Endothelial cell (in vitro differentiated cells): ENCODE results near the gene TRIM43. TPM values are rescaled to one million over a fixed set of nuclear protein-coding genes. Genes with fewer than 3 reads are reported as not detected.
"Not testable (repeated sequence)": the region's sequence is repeated elsewhere in the genome, so short reads cannot be mapped to it uniquely, and the experiment has no call there.

ENCODE experiments used
- DNase-seq: peaks from one replicate; pipeline ENCODE4 v3.0.0; 2021; ENCODE audit warnings: low spot score
- H3K27ac Mint-ChIP-seq: one replicate; pipeline ENCODE4 v1.8.0; 2021; ENCODE audit warnings: mixed read lengths, inconsistent platforms; ENCODE audit not compliant: unreplicated experiment
- H3K27me3 Mint-ChIP-seq: one replicate; pipeline ENCODE4 v1.8.0; 2021; ENCODE audit warnings: mild to moderate bottlenecking, moderate library complexity, mixed read lengths, inconsistent platforms; ENCODE audit not compliant: unreplicated experiment
- H3K36me3 Mint-ChIP-seq: one replicate; pipeline ENCODE4 v1.8.0; 2021; ENCODE audit warnings: mild to moderate bottlenecking, low read depth, mixed read lengths, inconsistent platforms; ENCODE audit not compliant: unreplicated experiment
- H3K4me1 Mint-ChIP-seq: one replicate; pipeline ENCODE4 v1.8.0; 2021; ENCODE audit warnings: mild to moderate bottlenecking, mixed read lengths, inconsistent platforms; ENCODE audit not compliant: unreplicated experiment
- H3K4me3 Mint-ChIP-seq: one replicate; pipeline ENCODE4 v1.8.0; 2021; ENCODE audit warnings: mild to moderate bottlenecking, mixed read lengths, inconsistent platforms; ENCODE audit not compliant: unreplicated experiment
- H3K9me3 Mint-ChIP-seq: one replicate; pipeline ENCODE4 v1.8.0; 2021; ENCODE audit warnings: mixed read lengths, inconsistent platforms; ENCODE audit not compliant: unreplicated experiment
- total RNA-seq: library from RNA; stranded (reverse); fragmentation: NEBNext Ultra II Directional; extraction: Animal tissue kit (Norgen Biotek cat#: 25700); gene quantifications from one replicate; pipeline ENCODE4 v1.2.1, GENCODE V29; 2021; ENCODE audit not compliant: unreplicated experiment

TRIM43 gene
- total RNA-seq, 1 donor from 2014 or later = not detected

DNA sequence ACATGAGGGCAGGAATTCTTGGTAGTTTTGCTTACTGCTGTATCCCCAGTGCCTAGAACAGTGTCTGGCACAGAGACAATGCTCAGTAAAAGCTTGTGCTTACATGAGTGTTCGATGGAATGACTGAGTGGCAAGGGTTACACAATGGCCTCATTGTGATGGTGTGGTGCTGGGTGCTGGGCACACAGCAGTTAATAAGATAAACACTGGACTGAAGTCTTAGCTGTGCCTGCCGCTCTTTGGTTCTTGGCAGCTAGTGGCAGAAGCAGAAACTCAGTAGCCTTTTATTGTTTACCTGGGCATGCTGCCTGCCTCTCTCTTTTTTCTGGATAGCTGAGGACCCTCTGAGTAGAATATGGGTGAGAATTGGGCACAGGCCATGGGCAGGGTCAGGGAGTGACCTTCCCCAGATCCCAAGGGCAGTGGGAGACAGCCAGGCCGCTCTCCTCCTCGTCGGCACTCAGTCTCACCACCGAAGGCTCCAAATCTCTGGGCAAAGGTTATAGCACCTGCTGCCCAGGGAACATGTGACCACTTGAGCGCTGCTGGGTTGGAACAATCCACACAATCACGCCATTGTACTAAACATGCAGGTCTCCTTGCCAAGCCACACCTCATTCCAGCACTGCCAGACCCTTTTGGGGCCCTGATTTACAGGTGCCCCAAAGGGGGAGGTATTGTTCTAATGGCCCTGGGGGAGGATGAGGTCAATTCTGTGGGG lies 54.6 kb downstream of the TRIM43 start:
- H3K4me1 Mint-ChIP-seq, H3K27ac Mint-ChIP-seq, H3K36me3 Mint-ChIP-seq, H3K27me3 Mint-ChIP-seq, H3K9me3 Mint-ChIP-seq, H3K4me3 Mint-ChIP-seq, DNase-seq: not testable (repeated sequence)

- not testable (repeated sequence) for H3K27ac Mint-ChIP-seq, H3K4me1 Mint-ChIP-seq, DNase-seq, H3K36me3 Mint-ChIP-seq, H3K27me3 Mint-ChIP-seq, H3K4me3 Mint-ChIP-seq, H3K9me3 Mint-ChIP-seq
Observed at GRCh38 chr2:95648894-95649544, 57.2 kb downstream of the TRIM43 start.

Other genes with a start within 250 kb of the TRIM43 start
- gene FAHD2A, start 189.3 kb upstream of the TRIM43 start, total RNA-seq = 34.0 TPM
- gene TRIM43B, start 107.2 kb upstream of the TRIM43 start, total RNA-seq = 0.23 TPM